HG02852 (cell line): ENCODE results near the gene UBTD1.
"Not testable (repeated sequence)": the region's sequence is repeated elsewhere in the genome, so short reads cannot be mapped to it uniquely, and the experiment has no call there.

Experiments used
- ATAC-seq: cut with Tn5 transposase; IDR thresholded peaks from one replicate; pipeline ENCODE4 v1.9.1; 2021; ENCODE audit warnings: mild to moderate bottlenecking, moderate library complexity; ENCODE audit not compliant: unreplicated experiment

UBTD1 gene

GRCh38 chr10:97512993-97513392 lies 14.3 kb downstream of the UBTD1 start:
- ATAC-seq: no peak

- ATAC-seq: no peak
These were observed 15.6 kb downstream of the UBTD1 start for GRCh38 chr10:97514344-97514743.

- no peak for ATAC-seq
These were observed 16.7 kb downstream of the UBTD1 start for GRCh38 chr10:97515271-97515978.

- no peak for ATAC-seq
These were observed 18.5 kb downstream of the UBTD1 start for GRCh38 chr10:97517096-97517750.

- ATAC-seq: no peak
These were observed 19.1 kb downstream of the UBTD1 start for GRCh38 chr10:97517778-97518300.

GRCh38 chr10:97518301-97519043 lies 19.7 kb downstream of the UBTD1 start:
- ATAC-seq: no peak

- ATAC-seq: no peak
These were observed 20.6 kb downstream of the UBTD1 start for GRCh38 chr10:97519342-97519741.

- ATAC-seq: no peak
These were observed 21.8 kb downstream of the UBTD1 start for GRCh38 chr10:97520520-97520919.

GRCh38 chr10:97520978-97521761 lies 22.4 kb downstream of the UBTD1 start:
- no peak for ATAC-seq

GRCh38 chr10:97522071-97522470 lies 23.3 kb downstream of the UBTD1 start:
- ATAC-seq: no peak

- no peak for ATAC-seq
These were observed 24.2 kb downstream of the UBTD1 start for GRCh38 chr10:97522937-97523336.

GRCh38 chr10:97525086-97525485 lies 26.4 kb downstream of the UBTD1 start:
- ATAC-seq: no peak

- ATAC-seq: no peak
These were observed 27.0 kb downstream of the UBTD1 start for GRCh38 chr10:97525683-97526110.

- not testable (repeated sequence) for ATAC-seq
These were observed 30.2 kb downstream of the UBTD1 start for GRCh38 chr10:97528876-97529275.

GRCh38 chr10:97529685-97530465 lies 31.2 kb downstream of the UBTD1 start:
- ATAC-seq: no peak

- no peak for ATAC-seq
These were observed 32.8 kb downstream of the UBTD1 start for GRCh38 chr10:97531401-97531986.

- ATAC-seq: no peak
These were observed 34.4 kb downstream of the UBTD1 start for GRCh38 chr10:97532935-97533671.

GRCh38 chr10:97533888-97534287 lies 35.2 kb downstream of the UBTD1 start:
- no peak for ATAC-seq
